Lung microvascular endothelial cell (primary cell): ENCODE data around the gene ASTN2. TPM values are rescaled to one million over a fixed set of nuclear protein-coding genes. Genes with fewer than 3 reads are reported as not detected.
A peak's percentile ranks its signal among the peaks of the same experiment; 100 is the strongest.

ENCODE experiments used
- DNase-seq, 2 donors: peaks; one replicate each; pipeline versions ENCODE4 v3.0.0 to v3.0.0-alpha.2; 2010; ENCODE audit warnings: low read depth in 2 of 2
- total RNA-seq: library from RNA; depleted of rRNA; stranded (reverse); fragments of >200 nt; gene quantifications from 2 replicates; pipeline ENCODE4 v1.2.1, GENCODE V29; 2014

Gene ASTN2
- total RNA-seq, 1 donor from 2014 or later, result 0.99 TPM

DNA sequence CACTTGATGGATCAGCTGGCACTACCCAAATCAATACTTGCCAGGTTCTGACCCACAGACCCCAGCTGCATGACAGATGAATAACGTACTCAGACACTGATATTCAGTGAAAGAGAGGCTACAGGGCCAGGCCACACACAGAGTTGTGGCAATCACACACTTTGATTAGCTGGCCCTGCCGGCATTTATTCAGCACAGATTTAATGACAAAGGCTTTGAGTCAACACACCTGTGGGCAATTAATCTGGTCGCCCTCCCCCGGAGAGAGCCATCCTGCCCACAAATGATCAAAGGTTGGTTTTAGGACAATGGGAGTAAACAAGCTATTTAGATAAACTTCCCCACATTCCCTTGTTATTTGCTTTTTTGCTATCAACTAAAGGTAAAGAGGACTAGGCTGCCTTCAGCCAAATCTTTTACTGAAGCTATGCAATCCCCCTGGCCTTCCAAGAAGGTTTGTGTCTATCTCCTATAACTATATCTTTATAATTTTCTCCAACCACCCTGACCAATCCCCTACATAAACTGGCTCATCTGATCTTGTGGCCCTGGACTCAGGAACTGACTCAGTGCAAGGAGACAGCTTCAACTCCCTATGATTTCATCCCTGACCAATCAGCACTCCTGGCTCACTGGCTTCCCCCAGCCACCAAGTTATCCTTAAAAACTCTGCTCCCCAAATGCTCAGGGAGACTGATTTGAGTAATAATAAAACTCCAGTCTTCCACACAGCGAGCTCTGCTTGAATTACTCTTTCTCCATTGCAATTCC, 740.5 kb downstream of the ASTN2 start:
- peak in 1 of 2 donors; percentile 30 for DNase-seq

DNA sequence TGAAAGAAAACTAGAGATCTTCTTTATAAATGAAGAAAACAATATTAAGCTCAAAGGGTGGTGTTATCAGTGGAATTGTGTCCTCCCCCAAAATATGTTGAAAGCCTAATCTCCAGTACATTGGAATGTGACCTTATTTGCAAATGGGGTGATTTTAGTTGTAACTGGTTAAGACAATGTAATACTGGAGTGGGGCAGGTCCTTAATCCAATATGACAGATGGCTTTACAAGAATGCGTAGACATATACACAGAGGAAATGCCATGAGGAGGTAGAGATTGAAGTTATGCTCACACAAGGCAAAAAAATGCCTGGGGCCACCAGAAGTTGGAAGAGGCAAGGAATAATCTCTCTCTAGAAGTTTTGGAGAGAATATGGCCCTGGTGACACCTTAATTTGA, 741.5 kb downstream of the ASTN2 start:
- DNase-seq, result no peak

DNA sequence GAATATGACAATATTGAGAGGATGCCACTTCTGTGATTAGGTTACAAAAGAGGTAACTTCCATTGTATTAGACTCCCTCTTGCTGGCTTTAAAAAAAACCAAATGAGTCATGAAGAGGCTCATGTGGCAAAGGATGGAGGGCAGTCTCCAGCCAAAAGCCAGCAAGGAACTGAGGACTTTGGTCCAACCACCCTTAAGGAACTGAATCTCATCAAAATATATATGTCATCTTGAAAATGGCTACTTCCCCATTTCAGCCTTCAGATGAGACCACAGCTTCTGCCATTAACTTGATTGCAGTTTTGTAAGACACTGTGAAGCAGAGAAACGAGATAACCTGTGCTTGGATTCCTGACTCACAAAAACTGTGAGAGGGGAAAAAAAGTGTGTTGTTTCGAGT, 743.3 kb downstream of the ASTN2 start:
- no peak for DNase-seq

DNA sequence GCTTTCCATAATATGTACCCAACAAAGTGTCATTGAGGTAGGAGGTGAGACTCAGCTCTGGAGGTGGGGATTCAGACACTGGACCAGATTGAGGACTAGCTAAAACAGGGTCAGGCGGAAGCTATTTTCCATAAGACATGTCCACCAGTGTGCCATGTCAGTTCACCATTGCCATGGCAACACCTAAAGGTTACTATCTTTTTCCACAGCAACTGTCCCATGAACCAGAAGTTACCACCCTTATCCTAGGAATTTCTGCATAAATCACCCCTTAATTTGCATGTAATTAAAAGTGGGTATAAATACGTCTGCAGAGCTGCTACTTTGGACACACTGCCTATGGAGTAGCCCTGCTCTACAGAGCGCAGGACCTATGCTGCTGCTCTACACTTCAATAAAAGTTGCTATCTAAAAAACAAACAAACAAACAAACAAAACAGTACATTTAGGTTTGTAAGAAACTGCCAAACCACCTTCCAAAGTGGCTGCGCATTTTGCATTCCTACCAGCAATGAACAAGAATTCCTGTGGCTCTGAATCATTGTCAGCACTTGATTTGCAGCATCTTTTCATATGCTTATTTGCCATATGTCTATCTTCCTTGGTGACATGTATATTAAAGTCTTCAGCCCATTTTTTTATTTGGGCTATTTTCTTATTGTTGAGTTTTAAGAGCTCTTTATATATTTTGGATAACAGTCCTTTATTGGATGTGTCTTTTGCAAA, 745.7 kb downstream of the ASTN2 start:
- DNase-seq, result no peak

DNA sequence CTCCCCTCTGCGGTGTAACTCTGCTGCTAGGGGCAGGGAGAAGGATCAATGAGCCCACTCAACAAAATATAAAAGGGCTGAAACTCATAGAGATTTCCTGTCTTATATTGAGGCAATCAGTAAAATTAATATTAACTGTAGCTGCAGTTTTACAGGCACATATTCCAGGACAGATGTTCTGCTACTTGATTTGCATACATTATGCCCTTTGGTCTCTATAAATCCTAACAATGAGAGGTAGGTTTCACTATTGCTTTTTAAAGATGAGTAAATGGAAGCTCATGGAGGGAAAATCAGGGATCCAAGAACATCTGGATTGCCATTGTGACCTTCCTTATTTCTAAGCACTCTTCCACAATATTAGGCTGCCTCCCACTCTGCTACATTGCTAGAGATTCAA, 751.3 kb downstream of the ASTN2 start:
- no peak for DNase-seq

DNA sequence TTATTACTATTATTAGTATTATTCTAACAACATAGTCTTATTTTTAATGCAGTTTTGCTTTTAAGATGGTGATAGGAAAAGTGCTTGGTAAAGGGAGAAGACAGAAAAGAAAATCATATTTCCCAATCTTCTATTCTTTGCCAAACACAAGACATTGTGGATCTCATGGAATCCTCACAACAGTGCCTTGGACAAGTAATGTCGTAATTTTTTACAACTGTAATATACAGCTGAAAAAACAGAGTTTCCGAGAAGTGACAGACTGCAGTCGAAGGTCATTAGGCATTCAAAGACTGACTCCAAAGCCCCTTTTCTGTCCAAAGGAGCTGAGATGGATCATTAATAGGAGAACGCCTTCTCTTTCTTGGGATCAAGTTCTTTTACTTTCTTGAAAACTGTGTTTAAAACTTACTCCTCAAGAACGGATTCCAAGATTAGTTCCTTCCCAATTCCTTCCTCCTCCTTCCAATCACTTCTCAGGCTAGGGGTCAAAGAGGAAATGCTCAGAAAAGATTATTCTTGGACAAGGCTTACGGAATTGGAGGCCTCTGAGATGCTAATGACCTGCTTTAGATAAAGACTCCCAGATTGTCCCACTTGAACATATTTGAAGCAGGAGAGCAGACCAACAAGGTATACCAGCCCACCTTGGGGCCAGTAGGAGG, 752.1 kb downstream of the ASTN2 start:
- no peak for DNase-seq

DNA sequence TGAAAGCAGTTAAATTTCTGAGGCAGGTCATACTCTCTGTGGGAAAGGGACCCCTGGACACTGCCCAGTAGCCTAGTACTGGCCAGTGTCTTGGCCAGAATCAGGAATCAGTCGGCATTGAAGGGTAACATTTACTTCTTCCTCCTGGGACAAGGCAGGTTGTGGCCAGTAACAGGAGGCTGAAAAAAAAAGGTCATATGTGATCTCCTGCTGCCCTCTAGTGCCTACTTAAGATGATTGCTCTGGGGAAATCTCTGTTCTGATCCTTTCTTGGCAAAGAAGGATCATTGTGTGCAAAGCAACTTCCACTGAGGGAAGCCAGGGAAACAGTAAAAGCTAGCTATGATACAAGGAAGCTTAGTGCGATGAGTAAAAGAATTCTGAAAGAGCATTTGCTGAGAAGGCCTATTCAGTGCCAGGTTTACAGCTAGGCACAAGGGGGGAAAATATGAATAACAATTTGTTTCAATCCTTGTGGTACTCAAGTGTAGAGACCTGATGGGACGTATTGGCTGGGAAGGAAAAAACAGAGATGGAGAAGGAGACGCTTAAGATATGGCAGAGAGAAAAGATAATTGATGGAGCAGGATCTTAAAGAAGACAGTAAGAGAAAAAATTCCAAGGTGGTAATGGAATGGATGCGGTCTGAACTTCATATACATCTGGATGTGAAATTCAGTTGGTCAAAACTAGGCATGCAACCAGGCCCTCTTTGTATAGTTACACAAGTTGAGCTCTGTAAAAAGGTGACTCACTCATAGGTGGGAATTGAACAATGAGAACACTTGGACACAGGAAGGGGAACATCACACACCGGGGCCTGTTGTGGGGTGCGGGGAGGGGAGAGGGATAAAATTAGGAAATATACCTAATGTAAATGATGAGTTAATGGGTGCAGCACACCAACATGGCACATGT, 753.6 kb downstream of the ASTN2 start:
- peak; percentile 68 to 78 for DNase-seq

DNA sequence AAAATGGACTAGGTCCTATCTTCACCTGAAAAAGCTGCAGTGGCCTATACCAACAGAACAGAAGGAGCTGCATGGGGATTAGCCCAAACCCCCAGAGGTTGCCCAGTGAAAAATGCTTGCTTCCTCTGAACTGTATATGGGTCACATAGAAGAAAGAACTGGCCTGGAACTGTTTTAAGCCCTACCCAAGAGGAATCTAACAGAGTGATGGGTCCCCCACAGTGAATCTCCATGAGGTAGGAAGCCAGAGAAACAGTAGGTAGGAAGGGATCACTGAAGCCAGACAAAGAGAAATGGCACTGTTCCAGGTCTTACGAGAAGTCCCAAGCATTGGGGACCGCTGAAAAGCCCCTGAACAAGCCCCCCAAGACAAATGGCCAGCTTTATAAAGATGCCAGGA, 756.6 kb downstream of the ASTN2 start:
- no peak for DNase-seq

DNA sequence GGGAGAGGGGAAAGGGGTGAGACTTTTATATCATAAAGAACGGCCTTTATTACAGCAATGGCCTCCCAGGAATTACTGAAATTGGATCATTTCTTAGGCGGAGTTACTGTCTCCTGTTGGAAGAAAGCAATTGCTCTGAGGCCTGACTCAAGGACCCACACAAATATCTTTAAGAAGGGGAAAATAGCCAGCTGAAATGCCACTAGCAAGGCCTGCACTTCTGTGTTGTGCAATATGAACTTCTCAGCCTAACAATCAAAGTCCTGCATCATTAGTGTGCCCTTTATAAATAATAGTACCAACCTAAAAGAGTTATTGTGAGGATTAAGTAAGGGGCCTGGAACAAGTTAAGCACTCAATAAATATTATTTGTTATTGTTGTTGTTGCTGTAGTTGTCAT, 757.9 kb downstream of the ASTN2 start:
- DNase-seq, result no peak

DNA sequence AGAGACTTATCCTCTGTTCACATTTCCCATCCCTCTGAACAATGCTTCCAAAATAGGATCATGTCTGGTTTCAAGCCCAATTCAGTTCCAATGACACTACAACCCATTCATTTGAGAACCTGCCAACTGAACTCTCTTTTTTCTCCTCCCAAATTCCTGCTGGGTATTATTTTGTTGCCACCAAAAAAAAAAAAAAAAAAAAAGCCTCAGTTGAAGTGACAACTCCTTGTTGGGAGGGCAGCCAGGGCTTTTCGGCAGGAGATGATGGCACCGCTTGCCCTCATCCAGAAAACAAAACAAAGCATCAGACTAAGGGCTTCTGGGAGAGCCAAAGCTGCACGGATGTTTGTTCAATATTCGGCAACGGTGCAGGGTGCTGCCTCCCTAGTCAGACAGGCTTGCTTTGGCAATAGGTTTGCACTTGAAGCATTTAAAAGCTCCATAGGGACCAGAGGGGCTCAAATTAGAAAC, 758.3 kb downstream of the ASTN2 start:
- DNase-seq, result no peak

DNA sequence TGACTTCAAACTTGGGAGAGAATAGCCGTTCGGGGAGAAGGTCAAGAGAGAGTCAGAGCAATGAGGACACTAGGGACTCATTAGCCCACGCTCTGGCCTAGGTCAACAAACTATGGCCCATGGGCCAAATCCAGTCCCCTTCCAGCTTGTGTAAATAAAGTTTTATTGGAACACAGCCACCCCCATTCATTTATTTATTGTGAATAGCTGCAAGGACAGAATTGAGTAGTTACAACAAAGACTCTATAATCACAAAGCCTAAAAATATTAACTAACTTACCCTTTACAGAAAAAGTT, 760.9 kb downstream of the ASTN2 start:
- no peak for DNase-seq

DNA sequence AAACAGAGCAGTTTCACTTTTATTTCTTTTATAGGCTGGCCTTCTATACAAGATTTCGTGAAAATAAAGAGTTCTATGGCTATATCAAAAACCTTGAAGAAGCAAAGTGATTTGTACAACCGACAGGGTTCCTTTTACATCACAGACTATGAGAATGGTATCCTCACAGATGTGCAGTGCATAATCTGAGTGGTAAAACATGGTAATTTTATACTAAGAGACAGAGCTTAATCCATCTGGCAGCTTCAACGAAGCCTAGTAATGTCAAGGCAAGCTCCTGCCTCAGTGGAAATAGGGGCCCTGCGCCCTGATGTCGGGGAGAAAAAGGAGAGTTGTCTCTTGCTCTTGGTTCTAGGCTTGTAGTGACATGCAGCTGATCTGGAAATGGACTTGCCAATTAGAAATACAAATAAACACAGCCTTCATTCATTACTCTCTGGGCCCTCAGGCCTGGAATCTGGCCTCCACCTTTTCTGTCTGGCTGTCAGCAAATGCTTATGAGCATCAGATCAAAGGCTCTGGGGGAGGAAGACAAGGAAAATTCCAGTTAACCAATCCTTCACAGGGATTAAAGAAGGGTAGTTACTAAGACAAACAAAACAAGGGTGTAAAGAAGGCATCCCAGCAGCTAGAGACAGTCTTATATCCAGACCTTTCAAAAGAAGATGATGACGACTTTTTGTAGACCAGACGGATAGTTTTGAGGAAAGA, 761.4 kb downstream of the ASTN2 start:
- DNase-seq, result no peak

DNA sequence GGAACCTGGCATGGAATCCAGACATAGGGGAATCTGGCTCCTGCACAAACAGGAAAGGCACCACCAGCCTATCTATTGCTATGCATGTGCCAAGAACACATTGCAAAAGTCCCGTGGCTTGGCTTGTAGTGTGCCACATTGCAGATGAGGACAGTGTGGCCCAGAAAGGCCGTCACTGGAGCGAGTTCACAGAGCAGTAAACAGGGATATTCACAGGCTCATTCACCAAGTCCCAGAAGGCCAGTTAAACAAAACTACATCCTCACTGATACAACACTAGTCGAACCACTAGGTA, 767.4 kb downstream of the ASTN2 start:
- DNase-seq, result no peak

DNA sequence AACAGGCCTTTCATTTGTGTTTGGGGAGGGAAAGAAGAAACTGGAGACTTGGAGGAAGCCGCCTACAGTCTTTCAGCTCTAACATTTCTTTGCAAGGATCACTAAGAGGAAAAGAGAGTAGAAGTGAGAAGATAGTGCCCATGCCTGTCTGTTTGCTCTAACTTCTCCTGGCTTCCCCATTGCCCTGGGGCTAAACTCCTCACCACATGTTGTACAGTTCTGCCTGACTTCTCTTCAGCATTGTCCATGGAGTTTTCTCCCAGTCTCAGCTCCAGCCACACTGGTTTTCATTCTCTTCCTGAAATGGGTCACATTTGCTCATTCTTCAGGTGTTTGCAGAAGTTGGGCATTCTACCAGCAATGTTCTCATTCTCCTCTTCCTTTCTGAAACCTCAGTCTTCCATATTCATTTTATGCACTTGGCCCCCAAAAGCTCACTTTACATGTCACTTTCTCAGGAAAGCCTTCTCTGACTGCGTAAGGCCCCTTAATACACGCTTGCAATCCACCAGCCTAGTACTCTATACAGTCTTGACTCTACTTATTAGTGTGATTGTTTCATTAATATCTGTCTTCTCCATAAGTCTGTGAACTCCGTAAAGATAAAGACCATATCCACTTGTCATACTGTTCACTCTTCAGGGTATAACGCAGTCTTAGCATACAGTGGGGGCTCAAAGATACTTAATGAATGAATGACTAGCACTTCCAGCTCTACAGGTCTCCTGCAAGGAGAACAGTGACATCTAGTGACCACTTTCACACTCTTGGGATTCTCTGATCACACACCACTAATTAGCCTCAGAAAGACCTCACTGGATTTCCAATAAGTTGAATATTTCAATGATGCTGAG, 768.0 kb downstream of the ASTN2 start:
- DNase-seq, result peak; percentile 32 to 49

DNA sequence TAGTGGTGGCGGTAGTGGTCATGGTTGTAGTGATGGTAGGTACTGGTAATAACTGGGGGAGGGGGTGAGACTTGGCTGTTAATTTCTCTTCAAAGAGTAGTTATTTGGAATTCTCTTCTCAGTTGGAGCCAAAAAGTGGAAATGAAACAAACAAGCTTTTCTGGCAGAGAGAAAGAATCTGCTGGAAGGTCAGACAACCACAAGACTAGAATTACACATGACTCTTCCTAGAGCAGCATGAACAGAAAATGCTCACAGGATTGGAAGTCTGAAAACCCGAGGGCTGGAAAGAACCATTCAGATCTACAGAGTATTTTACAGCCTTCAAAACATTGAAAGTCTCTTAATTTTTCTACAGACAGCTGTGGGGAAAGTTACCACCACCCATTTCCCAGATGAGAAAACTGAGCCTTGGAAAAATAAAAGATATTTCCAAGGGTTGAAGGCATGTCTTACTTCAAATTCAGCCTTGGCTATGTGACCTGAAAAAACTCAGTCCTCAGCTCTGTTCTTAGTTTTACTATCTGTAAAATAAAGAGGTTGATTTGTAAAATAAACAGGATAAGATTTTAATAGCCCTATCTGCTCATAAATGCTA, 770.7 kb downstream of the ASTN2 start:
- no peak for DNase-seq

DNA sequence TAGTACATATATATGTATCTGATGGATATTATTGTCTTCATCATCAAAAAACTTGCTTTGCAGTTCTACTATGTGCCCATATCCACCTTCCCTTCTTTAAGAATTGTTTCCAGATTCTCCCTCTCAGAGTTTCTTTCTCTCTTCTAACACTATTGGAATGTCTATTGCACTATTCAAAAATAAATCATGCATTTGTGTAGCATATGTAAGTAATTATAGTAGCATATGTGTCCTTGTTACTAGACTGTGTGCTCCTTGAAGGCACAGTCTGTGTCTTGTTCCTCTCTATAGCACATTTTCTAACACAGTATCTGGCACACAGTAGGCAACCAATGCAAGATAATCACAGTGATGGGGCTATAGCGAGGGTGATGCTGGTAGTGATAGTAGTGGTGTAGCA, 771.2 kb downstream of the ASTN2 start:
- no peak for DNase-seq

DNA sequence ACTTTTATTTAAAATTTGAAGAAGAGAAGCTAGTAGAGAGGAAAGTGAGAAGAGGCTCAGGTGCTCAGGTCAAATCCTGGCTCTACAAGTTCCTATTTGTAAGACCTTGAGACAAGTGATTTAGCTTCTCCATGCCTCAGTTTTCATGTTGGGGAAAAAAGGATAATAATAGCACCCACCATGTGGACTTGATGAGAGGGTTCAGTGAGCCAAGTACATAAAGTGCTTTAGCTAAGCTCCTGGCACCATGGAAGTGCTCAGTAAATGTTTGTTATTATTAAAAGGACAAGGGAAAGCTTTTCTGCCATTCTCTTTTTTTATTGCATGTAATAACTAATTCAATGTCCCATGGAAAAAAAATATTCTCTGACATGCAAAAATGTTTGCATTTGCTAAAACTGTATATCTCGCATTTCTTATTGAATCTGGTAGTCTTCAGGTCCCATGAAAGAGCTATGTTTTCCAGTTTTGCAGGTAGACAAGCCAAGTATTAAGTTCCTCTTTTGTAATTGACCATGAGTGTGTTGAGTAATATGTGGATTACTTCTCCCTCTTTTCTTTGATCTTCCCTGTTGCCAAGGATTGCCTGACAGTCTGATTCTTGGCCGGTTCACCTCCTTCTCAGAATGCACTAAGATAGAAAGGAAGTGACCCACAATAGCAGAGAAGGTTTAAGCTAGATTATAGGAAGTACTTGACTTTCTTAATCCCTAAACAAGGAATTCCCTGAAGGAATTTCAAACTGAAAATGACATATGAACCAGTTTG, 773.4 kb downstream of the ASTN2 start:
- no peak for DNase-seq

DNA sequence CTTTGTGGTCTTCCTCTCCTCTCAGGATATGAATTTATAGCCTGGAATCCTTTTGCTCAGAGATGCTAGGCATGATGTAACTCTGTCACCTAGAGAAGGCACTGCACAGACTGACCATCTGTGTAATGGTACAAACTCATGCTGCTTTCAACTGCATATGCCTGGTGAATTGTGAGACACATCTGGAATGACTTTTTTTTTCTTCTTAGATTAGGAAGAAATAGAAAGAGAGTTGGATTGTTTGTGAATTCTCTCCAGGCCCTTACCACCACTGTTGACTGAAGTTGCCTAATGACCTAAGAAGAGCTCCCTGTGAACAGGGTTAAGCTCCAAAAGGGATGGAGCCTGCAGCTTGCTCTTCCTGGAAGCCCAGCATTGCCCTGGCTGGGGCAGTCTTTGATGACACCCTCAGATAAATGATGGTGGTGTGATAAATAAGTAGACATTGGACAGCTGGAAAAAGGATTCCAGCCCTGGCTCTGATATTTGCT, 775.6 kb downstream of the ASTN2 start:
- DNase-seq, result no peak

DNA sequence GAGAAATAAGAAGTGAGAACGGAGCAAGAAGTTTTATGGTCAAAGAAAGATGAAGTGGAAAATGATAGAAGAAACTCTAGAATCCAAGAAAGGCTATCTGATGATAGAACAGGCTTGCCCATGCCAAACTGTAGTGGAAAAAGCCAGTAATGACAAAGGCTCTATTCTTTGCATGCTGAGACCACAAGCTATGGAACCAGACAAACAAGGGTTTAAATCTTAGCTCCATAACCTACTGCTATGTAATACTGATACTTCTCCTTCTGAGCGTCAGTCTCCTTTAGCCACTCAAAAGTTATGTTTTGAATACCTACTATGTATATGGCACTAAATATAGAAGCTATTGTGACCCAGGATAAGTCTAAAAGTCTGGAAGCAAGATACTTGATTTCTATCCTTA, 778.9 kb downstream of the ASTN2 start:
- no peak for DNase-seq
